Measurements from ENCODE around the gene HDLBP.
A peak's percentile ranks its signal among the peaks of the same experiment; 100 is the strongest.

Gene HDLBP

GRCh38 chr2:241273210-241274020 lies 42.1 kb downstream of the HDLBP start:
- DNase-seq, result no peak

- DNase-seq, result peak; percentile 25
Observed at GRCh38 chr2:241272303-241273209, 42.9 kb downstream of the HDLBP start.

GRCh38 chr2:241271706-241272302 lies 43.7 kb downstream of the HDLBP start:
- peak; percentile 17 for DNase-seq

- no peak for DNase-seq
Observed at GRCh38 chr2:241270531-241270930, 44.9 kb downstream of the HDLBP start.

GRCh38 chr2:241269707-241270520 lies 45.6 kb downstream of the HDLBP start:
- DNase-seq, result no peak

- no peak for DNase-seq
Observed at GRCh38 chr2:241268716-241269445, 46.6 kb downstream of the HDLBP start.

GRCh38 chr2:241268306-241268705 lies 47.2 kb downstream of the HDLBP start:
- no peak for DNase-seq

GRCh38 chr2:241267249-241268067 lies 48.0 kb downstream of the HDLBP start:
- no peak for DNase-seq

GRCh38 chr2:241265506-241265905 lies 50.0 kb downstream of the HDLBP start:
- DNase-seq, result no peak

- DNase-seq, result no peak
Observed at GRCh38 chr2:241263061-241263460, 52.4 kb downstream of the HDLBP start.

GRCh38 chr2:241261628-241262027 lies 53.8 kb downstream of the HDLBP start:
- no peak for DNase-seq

- no peak for DNase-seq
Observed at GRCh38 chr2:241260911-241261310, 54.6 kb downstream of the HDLBP start.

- DNase-seq, result no peak
Observed at GRCh38 chr2:241258505-241259280, 56.8 kb downstream of the HDLBP start.

- DNase-seq, result no peak
Observed at GRCh38 chr2:241257419-241258032, 57.9 kb downstream of the HDLBP start.

- DNase-seq, result no peak
Observed at GRCh38 chr2:241256168-241256545, 59.3 kb downstream of the HDLBP start.

GRCh38 chr2:241255542-241256167 lies 59.8 kb downstream of the HDLBP start:
- DNase-seq, result no peak

- DNase-seq, result no peak
Observed at GRCh38 chr2:241254904-241255351, 60.5 kb downstream of the HDLBP start.

- no peak for DNase-seq
Observed at GRCh38 chr2:241252778-241253475, 62.5 kb downstream of the HDLBP start.

Measured in NCI-H446 treated with DMSO at 0.1 percent for 48 hours (cell line).